Activated CD4-positive, alpha-beta memory T cell treated with anti-CD3 and anti-CD28 coated beads, Interleukin-2, amount 10 ng/mL, durations not matched to agents 7 days and 5 days (primary cell): Measurements from ENCODE around the gene TCEA2. TPM values are rescaled to one million over a fixed set of nuclear protein-coding genes. Genes with fewer than 3 reads are reported as not detected.

Experiments
- CTCF ChIA-PET: fragments of 350-600 bp; sonication (Branson Sonifier 250); formaldehyde crosslinking; loops from one replicate; lab custom pipeline; 2021; ENCODE audit warnings: antibody characterized with exemption, inconsistent platforms; lab: Charles Lee
- POLR2A ChIA-PET: fragments of 350-600 bp; sonication (Branson Sonifier 250); formaldehyde crosslinking; loops from one replicate; lab custom pipeline; 2021; ENCODE audit warnings: antibody characterized with exemption; lab: Charles Lee
- DNase-seq: peaks from one replicate; pipeline ENCODE4 v3.0.0-alpha.2; 2020
- H3K27ac Mint-ChIP-seq: one replicate; pipeline ENCODE4 v1.8.0; 2021; ENCODE audit warnings: mild to moderate bottlenecking, mixed read lengths
- H3K27me3 Mint-ChIP-seq: one replicate; pipeline ENCODE4 v1.8.0; 2021; ENCODE audit warnings: mixed read lengths
- H3K36me3 Mint-ChIP-seq: one replicate; pipeline ENCODE4 v1.8.0; 2021; ENCODE audit warnings: low read depth, mixed read lengths
- H3K4me1 Mint-ChIP-seq: one replicate; pipeline ENCODE4 v1.8.0; 2021; ENCODE audit warnings: mixed read lengths
- H3K4me3 Mint-ChIP-seq: one replicate; pipeline ENCODE4 v1.8.0; 2021; ENCODE audit warnings: mild to moderate bottlenecking, mixed read lengths
- H3K9me3 Mint-ChIP-seq: one replicate; pipeline ENCODE4 v1.8.0; 2021; ENCODE audit warnings: mixed read lengths
- total RNA-seq, 2 experiments: library from RNA; stranded (reverse); gene quantifications; one replicate each; pipeline ENCODE4 v1.2.3, GENCODE V29; 2021

The TCEA2 gene
- total RNA-seq, 2 experiments from 2014 or later = 66.3 to 74.1 TPM

DNA sequence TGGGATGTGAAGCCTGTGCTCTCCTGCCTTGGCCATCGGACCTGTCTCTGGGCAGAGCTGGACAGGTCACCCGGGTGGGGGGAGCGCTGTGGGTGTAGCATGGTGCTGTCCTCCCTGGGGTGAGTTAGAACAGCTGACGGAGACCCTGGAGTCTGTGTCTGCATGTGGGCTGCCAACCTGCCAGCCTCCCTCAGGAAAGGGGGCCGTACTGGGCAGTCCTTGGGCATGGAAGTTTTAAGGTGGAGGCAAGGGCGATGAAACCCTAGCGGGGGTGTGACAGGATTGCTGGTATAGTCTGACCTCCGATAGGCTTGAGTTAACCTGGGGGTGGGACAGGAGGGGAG lies 16.0 kb upstream of the TCEA2 start:
- Mint-ChIP-seq H3K27me3 (peaks cover 55% of the 10 kb centered on the region), H3K4me1 (peaks cover 18% of the 10 kb centered on the region), H3K9me3 (no peaks in the 10 kb centered on the region), H3K27ac (no peak overlapping the region), H3K4me3 (no peak overlapping the region), H3K36me3 (no peaks in the 10 kb centered on the region)
- ChIA-PET CTCF (interaction anchor here (1.5 kb wide), 1 partner anchor 9 kb away, joined by 6 read pairs; no protein-coding TSS in a partner anchor), POLR2A (no interaction called here)
- DNase-seq = no peak

DNA sequence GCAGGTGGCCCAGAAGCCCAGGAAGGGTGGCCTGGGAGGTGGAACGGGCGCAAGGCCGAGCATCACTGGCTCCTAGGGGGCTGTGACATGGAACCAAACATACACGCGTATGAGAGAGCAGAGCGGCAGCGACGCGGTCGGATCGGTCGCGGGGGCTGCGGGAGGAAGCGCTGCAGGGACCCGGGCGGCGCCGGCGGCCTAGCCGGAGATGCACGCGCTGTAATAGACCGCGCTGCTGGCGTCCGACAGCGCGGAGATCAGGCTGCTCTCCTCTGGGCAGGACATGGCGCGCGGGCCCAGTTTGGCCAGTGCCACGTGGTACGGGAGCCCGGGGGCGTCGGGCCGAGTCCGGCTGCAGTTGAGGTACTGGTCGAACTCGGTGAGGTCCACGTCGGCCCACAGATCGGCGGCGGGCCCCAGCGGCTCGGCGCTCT lies 15.0 kb upstream of the TCEA2 start:
- CTCF ChIA-PET = interaction anchor here (1.8 kb wide), 1 partner anchor 9 kb away, joined by 6 read pairs; no protein-coding TSS in a partner anchor
- no peak overlapping the region for H3K27ac Mint-ChIP-seq
- H3K4me1 Mint-ChIP-seq = peaks cover 15% of the 10 kb centered on the region
- H3K27me3 Mint-ChIP-seq = peaks cover 55% of the 10 kb centered on the region
- POLR2A ChIA-PET = no interaction called here
- DNase-seq = no peak
- H3K9me3 Mint-ChIP-seq = no peaks in the 10 kb centered on the region
- no peak overlapping the region for H3K4me3 Mint-ChIP-seq
- H3K36me3 Mint-ChIP-seq = no peaks in the 10 kb centered on the region

DNA sequence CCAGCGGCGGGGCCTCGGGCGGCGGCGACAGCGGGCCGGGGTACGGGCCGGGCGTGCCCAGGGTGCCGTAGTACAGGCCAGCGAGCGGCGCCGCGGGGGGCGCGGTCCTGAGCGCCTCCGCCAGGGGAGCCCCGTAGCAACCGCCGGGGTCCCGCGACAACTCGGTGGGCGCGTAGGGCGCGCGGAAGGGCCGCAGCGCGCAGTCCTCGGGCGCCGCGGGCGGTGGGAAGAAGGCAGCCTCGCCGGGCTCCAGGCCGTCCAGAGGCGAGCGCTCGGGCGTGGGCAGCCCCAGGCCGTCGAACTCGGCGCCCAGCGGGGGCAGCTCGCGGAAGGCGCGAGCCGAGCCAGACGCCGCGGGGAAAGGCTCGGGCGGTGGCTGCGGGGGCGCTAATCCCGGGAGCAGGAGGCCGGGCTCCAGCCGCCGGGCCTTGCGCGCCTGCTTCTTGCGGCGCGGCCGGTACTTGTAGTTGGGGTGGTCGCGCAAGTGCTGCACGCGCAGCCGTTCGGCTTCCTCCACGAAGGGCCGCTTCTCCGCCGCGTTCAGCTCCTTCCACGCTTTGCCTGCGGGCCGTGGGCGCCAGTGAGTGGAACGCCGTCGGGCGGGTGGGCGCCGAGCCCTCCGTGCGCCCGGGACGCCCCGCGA lies 14.5 kb upstream of the TCEA2 start:
- Mint-ChIP-seq H3K27me3 (peaks cover 58% of the 10 kb centered on the region), H3K36me3 (no peaks in the 10 kb centered on the region), H3K4me3 (no peak overlapping the region), H3K4me1 (peaks cover 14% of the 10 kb centered on the region), H3K9me3 (no peaks in the 10 kb centered on the region), H3K27ac (no peak overlapping the region)
- CTCF ChIA-PET = interaction anchor here (0.6 to 1.8 kb wide), 2 partner anchors 10 to 77 kb away, joined by 3 to 6 read pairs; no protein-coding TSS in a partner anchor
- POLR2A ChIA-PET = no interaction called here
- no peak for DNase-seq

DNA sequence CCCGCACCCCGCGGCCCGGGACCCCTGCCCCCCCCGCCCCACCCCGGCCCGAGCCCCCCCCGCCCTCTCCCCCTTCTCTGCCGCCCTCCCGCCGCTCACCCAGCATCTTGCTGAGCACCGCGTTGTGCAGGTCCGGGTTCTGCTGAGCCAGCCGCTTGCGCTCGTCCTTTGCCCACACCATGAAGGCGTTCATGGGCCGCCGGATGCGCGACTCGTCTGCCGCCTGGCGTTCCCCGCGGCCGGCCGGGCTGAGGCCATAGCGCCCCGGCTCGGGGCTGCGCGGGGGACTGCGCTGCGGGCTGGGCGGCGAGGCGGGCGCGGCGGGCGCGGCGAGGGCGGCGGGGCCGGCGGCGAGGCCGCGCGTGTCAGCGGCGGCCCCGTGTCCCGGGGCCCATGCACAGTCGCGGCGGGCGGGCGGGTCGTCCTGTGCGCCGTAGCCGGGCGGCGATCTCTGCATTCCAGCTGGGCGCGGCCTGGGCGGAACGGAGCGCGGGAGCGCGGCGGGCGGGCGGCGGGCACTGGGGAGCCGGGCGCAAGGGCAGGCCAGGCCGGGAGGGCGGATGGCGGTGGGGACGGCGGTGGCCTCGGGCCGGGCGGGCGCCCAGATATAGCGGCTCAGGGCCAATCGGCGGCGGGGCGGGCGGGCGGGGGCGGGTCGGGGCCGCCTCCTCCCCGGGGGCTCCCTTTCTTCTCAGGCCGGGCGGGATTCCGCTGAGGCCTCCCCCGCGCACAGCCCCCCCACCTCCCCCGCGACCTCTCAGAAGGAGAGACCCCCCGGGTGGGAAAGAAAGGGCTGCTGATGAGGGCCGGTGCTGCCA lies 13.7 kb upstream of the TCEA2 start, which contains the start of gene SOX18:
TSS of gene SOX18 (minus strand) at position 580 of the 818 bp plus-strand sequence. CDS start at position 457, 123 bp downstream.
- H3K27ac Mint-ChIP-seq = no peak within 1 kb of the TSS
- DNase-seq = peak; percentile 57
- no peak within 1 kb of the TSS for H3K4me3 Mint-ChIP-seq
- H3K4me1 Mint-ChIP-seq = peaks cover 13% of the 10 kb centered on the region
- H3K27me3 Mint-ChIP-seq = peaks cover 55% of the 10 kb centered on the region
- H3K36me3 Mint-ChIP-seq = no peaks in the 10 kb centered on the region
- POLR2A ChIA-PET = interaction anchor here (1.1 kb wide), 1 partner anchor 13 kb away, joined by 4 read pairs; the partner anchor contains the start of gene TCEA2
- no peaks in the 10 kb centered on the region for H3K9me3 Mint-ChIP-seq
- CTCF ChIA-PET = interaction anchor here (1.1 to 1.8 kb wide), 2 partner anchors 11 to 71 kb away, joined by 4 to 6 read pairs; no protein-coding TSS in a partner anchor

DNA sequence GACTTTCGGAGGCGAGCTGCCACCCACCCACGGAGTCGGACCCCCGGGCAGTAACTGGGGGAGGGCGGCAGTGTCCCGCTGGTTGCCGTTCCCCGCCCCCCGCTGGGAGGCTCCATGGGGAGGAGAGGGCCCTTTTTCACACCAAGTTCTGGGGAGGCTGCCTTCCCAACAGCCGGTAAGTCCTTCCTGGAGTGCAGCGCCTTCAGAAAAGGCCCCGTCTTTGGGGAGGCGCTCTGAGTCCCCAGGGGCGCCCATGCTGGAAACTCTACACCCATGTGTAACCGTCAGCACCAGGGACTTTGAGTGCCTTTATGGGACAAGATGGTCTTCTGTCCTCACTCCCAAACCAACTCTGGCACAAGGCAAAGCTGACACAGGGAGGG lies 13.1 kb upstream of the TCEA2 start:
- no peaks in the 10 kb centered on the region for H3K36me3 Mint-ChIP-seq
- H3K4me1 Mint-ChIP-seq = peaks cover 11% of the 10 kb centered on the region
- H3K4me3 Mint-ChIP-seq = no peak overlapping the region
- ChIA-PET POLR2A (interaction anchor here (1.1 kb wide), 1 partner anchor 13 kb away, joined by 4 read pairs; the partner anchor contains the start of gene TCEA2), CTCF (interaction anchor here (1.1 to 1.8 kb wide), 3 partner anchors 11 to 71 kb away, joined by 3 to 6 read pairs (median 4); no protein-coding TSS in a partner anchor)
- peaks cover 50% of the 10 kb centered on the region for H3K27me3 Mint-ChIP-seq
- H3K9me3 Mint-ChIP-seq = no peaks in the 10 kb centered on the region
- DNase-seq = no peak
- H3K27ac Mint-ChIP-seq = no peak overlapping the region

DNA sequence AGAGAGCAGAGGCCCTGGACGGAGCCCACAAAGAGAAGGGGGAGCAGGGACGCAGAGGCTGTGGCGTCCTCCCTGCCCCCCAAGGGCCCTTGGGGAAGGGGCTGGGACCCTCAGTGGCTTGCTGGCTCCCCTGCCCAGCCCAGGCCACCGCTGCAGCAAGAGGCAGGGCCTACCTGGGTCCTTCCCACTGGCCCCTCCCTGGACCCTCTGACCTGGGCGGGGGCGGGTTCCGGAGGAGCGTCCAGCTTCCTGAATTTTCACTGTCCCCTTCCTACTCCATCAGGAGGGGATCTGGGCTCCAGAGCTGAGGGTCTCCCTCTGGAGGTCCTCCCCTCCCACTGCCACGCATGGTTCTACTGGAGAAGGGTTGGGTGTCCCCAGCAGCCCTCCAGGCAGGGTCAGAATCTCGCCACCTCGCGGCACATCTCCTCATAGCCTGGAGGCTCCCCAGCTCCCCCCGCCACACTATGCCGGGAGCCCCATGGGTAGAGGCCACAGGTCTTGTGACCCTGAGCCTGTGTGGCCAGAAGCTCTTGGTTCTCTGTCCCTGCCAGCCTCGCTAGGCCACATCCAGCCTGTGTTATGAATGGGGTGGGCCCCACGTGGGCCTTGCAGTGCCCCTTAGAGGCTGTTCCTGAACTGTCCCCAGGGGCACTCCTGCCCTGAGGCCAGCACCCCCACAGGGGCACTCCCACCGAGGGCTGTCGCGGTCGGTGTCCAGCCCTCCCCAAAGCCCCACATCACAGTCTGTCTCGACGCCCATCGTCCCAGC lies 12.6 kb upstream of the TCEA2 start:
- ChIA-PET POLR2A (interaction anchor here (0.8 to 1.1 kb wide), 2 partner anchors 12 kb away, joined by 3 to 4 read pairs; partner anchors contain the start of gene TCEA2), CTCF (interaction anchor here (0.8 to 1.4 kb wide), 3 partner anchors 12 to 70 kb away, joined by 3 to 4 read pairs (median 3); partner anchors contain the start of gene TCEA2)
- Mint-ChIP-seq H3K36me3 (no peaks in the 10 kb centered on the region), H3K4me3 (no peak overlapping the region), H3K27ac (no peak overlapping the region), H3K4me1 (peaks cover 16% of the 10 kb centered on the region), H3K9me3 (no peaks in the 10 kb centered on the region), H3K27me3 (peaks cover 48% of the 10 kb centered on the region)
- no peak for DNase-seq

DNA sequence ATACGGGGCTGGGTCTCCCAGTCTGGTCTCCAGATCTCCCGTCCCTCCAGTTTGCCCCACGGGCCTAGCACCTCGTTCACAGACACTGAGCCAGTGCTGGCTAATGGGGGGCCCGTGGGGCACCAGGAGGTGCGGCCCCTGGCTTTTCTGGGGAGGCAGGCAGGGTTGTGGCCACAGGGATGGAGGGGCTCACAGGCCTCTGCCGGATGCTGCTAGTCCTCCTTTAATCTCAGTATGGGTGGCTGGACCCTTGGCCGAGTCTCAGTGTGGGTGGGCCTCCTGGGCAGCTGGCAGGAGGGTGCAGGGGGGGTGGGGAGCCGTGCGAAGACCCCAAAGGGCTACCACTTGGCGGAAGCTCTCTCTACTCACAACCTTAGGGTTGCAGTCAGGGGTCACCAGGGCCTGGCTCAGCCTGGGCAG lies 12.0 kb upstream of the TCEA2 start:
- H3K9me3 Mint-ChIP-seq = no peaks in the 10 kb centered on the region
- DNase-seq = no peak
- H3K4me1 Mint-ChIP-seq = peaks cover 17% of the 10 kb centered on the region
- ChIA-PET POLR2A (interaction anchor here (0.8 to 2.8 kb wide), 2 partner anchors 12 kb away, joined by 3 to 9 read pairs; no protein-coding TSS in a partner anchor), CTCF (interaction anchor here (0.8 to 1.4 kb wide), 2 partner anchors 11 to 27 kb away, joined by 3 read pairs; partner anchors contain the start of gene TCEA2)
- H3K27me3 Mint-ChIP-seq = peaks cover 44% of the 10 kb centered on the region
- no peaks in the 10 kb centered on the region for H3K36me3 Mint-ChIP-seq
- no peak overlapping the region for H3K4me3 Mint-ChIP-seq
- no peak overlapping the region for H3K27ac Mint-ChIP-seq

DNA sequence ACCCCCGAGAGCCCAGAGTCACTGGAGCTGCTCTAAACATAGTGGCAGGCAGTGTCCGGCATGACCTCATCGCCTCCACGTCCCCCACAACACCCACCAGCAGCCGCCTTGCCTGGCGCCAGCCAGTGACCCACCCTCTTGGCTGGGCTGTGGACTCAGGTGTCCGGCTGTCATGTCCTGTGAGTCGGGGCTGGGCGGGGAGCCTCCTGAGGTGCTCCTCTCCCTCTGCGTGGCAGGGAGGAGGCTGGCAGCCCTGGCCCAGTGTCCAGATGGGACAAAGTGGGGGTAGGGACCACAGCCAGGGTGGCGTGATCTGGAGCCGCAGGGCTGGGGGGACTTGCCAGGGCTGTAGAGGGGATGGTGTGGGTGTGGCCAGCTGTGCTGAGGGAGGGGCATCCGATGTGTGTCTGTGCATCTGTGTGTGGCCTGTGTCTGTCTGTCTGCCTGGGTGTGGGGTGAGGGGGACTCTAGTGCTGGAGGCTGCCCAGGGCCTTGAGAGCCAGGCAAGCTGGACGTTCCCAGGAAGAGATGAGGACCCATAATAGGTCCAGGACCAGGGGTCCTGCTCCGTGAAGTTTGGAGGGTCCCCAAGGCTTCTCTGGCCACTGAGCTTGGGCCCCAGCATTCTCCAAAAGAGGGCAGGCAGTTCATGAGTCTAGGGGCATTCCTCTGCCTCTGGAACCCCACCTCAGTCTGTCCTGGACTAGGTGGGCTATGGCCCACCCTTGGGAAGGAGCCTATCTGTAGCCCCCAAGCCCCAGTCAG lies 11.3 kb upstream of the TCEA2 start:
- Mint-ChIP-seq H3K4me1 (peaks cover 16% of the 10 kb centered on the region), H3K4me3 (no peak overlapping the region), H3K27me3 (peaks cover 38% of the 10 kb centered on the region), H3K36me3 (no peaks in the 10 kb centered on the region), H3K27ac (no peak overlapping the region), H3K9me3 (no peaks in the 10 kb centered on the region)
- ChIA-PET CTCF (interaction anchor here (1.4 kb wide), 1 partner anchor 26 kb away, joined by 3 read pairs; no protein-coding TSS in a partner anchor), POLR2A (interaction anchor here (2.8 kb wide), 1 partner anchor 12 kb away, joined by 9 read pairs; no protein-coding TSS in a partner anchor)
- no peak for DNase-seq

DNA sequence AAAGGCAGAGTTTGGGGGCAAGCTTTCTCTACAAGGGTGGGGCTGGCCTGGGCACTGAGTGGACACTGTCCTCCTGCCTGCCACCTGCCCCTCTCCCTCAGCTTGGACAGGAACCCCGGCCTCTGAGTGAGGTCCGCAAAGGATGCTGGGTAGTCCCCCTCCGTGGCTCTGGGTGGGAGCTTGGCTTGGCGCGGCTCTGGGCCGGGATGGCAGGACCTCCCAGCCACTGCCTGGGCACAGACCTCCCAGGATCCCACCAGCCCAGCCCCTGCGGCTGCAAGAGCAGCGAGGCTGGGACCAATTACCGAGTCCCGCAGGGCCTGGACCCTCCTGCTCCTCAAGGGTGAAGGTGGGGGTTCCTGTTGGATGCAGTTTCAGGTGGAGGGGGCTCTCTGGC lies 10.7 kb upstream of the TCEA2 start:
- DNase-seq = no peak
- Mint-ChIP-seq H3K27ac (no peak overlapping the region), H3K9me3 (no peaks in the 10 kb centered on the region), H3K4me1 (peaks cover 20% of the 10 kb centered on the region), H3K36me3 (no peaks in the 10 kb centered on the region), H3K27me3 (peaks cover 33% of the 10 kb centered on the region), H3K4me3 (no peak overlapping the region)
- POLR2A ChIA-PET = interaction anchor here (1.6 to 2.8 kb wide), 2 partner anchors 13 to 14 kb away, joined by 5 to 9 read pairs; no protein-coding TSS in a partner anchor
- CTCF ChIA-PET = no interaction called here

DNA sequence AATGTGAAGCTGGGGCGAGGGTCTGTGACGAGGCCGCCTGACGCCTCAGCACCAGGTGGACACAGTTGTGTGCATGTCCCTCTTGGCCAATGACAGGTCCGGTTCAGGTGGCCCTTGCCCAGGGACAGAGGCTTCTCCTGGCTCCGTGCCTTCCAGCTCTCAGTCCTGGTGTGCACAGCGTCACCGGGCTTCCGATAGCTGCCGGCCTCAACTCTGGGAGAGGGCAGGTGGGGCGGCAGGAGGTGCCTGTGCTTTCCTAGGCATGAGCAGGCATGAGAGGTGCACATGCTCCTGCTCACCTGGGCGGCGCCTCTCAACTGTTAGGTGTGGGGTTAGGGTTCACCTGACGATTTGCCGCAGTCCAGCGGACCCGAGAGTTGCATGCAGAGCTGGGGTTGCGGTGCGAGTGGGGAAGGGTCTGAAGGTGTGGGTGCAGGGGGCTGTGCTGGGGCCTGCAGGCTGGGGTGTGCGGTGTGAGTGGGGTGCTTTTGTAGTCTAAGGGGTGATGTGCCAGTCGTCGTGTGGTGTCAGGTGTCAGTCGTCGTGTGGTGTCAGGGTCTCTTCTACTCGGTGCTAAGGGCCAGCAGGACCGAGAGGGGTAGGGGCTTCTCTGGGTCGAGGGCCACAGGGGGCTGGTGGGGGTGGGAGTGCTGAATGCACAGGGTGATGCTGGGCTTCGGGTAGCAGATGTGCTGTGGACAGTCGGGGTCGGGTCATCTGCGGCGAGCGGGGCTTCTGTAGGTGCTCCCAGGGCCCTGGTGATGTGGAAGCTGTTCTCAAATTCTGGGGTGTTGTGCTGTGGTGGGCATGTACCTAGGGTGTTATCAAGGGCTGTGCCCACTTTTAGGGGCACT lies 9.8 kb upstream of the TCEA2 start:
- Mint-ChIP-seq H3K36me3 (no peaks in the 10 kb centered on the region), H3K27me3 (peaks cover 26% of the 10 kb centered on the region), H3K27ac (no peak overlapping the region), H3K9me3 (no peaks in the 10 kb centered on the region), H3K4me1 (peaks cover 26% of the 10 kb centered on the region), H3K4me3 (no peak overlapping the region)
- ChIA-PET CTCF (interaction anchor here (2.8 kb wide), 1 partner anchor 14 kb away, joined by 11 read pairs; no protein-coding TSS in a partner anchor), POLR2A (interaction anchor here (1.4 to 2.8 kb wide), 4 partner anchors 9 to 14 kb away, joined by 5 to 9 read pairs (median 6); partner anchors contain the start of gene TCEA2)
- DNase-seq = no peak
